Fibroblast of lung (primary cell): ENCODE measurements around the gene NUP93. TPM values are rescaled to one million over a fixed set of nuclear protein-coding genes. Genes with fewer than 3 reads are reported as not detected.

Source experiments
- DNase-seq, 2 donors: peaks; one replicate each; pipeline versions ENCODE4 v3.0.0 to v3.0.0-alpha.2; 2010; ENCODE audit warnings: low read depth in 2 of 2
- H2AFZ ChIP-seq: 2 replicates; pipeline ENCODE4 v1.5.1; 2012; ENCODE audit warnings: low read length, control low read depth, inconsistent platforms
- H3K27ac ChIP-seq: 2 replicates; pipeline ENCODE4 v1.5.1; 2011; ENCODE audit warnings: low read length, control low read depth; ENCODE audit not compliant: insufficient read depth
- H3K27me3 ChIP-seq: 2 replicates; pipeline ENCODE4 v1.5.1; 2011; ENCODE audit warnings: mild to moderate bottlenecking, low read length; ENCODE audit not compliant: control insufficient read depth, insufficient read depth
- H3K36me3 ChIP-seq: 2 replicates; pipeline ENCODE4 v1.5.1; 2011; ENCODE audit warnings: low read length; ENCODE audit not compliant: control insufficient read depth, insufficient read depth
- H3K4me1 ChIP-seq: 2 replicates; pipeline ENCODE4 v1.5.1; 2011; ENCODE audit warnings: low read length; ENCODE audit not compliant: control insufficient read depth, insufficient read depth; ENCODE audit errors: extremely low read depth
- H3K4me2 ChIP-seq: 2 replicates; pipeline ENCODE4 v1.5.1; 2011; ENCODE audit warnings: low read length, control low read depth; ENCODE audit not compliant: insufficient read depth; ENCODE audit errors: extremely low read depth
- H3K4me3 ChIP-seq, 4 experiments: fragments of 200-600 bp in 1 of 4; sonication (generic) in 1 of 4; replicated peaks in 1 of 4; 2 replicates each; pipeline ENCODE4 v1.5.1; 2011 to 2016; ENCODE audit warnings: low read length in 4 of 4, low read depth in 3 of 4, mild to moderate bottlenecking in 3 of 4, control low read depth in 2 of 4, inconsistent platforms in 1 of 4, mixed read lengths in 1 of 4; ENCODE audit not compliant: insufficient read depth in 1 of 4; ENCODE audit errors: control extremely low read depth in 1 of 4
- H3K79me2 ChIP-seq: 2 replicates; pipeline ENCODE4 v1.5.1; 2012; ENCODE audit warnings: mild to moderate bottlenecking, low read length, inconsistent platforms; ENCODE audit not compliant: control insufficient read depth, insufficient read depth
- H3K9ac ChIP-seq: 2 replicates; pipeline ENCODE4 v1.5.1; 2011; ENCODE audit warnings: mild to moderate bottlenecking, low read length, control low read depth; ENCODE audit not compliant: insufficient read depth
- H3K9me3 ChIP-seq: 2 replicates; pipeline ENCODE4 v1.5.1; 2012; ENCODE audit warnings: low read depth, low read length; ENCODE audit not compliant: control insufficient read depth, insufficient read depth
- H4K20me1 ChIP-seq: 2 replicates; pipeline ENCODE4 v1.5.1; 2011; ENCODE audit warnings: low read length; ENCODE audit not compliant: control insufficient read depth, insufficient read depth; ENCODE audit errors: extremely low read depth
- EZH2 ChIP-seq: IDR thresholded peaks from 2 replicates; pipeline ENCODE4 v1.5.1; 2012; ENCODE audit warnings: low read length, control low read depth, mild to moderate bottlenecking; ENCODE audit errors: missing control alignments
- polyA plus RNA-seq, 2 donors: library from polyadenylated mRNA; depleted of rRNA in 1 of 2; stranded (reverse) in 1 of 2; unstranded in 1 of 2; fragments of >200 nt; gene quantifications; 2 replicates each; pipeline ENCODE4 v1.2.1, GENCODE V29; 2011 to 2012; ENCODE audit warnings: missing spikeins in 1 of 2
- total RNA-seq: library from RNA; depleted of rRNA; stranded (reverse); fragments of >200 nt; gene quantifications from 2 replicates; pipeline ENCODE4 v1.2.1, GENCODE V29; 2014
- TF ChIP-seq, protein P1 (sequence below), 2 donors: IDR thresholded peaks in 1 of 2; conservative IDR thresholded peaks in 1 of 2; 1 replicate in 1 of 2; 2 replicates in 1 of 2; pipeline ENCODE4 v1.5.1; 2011 to 2012; ENCODE audit warnings: low read length in 2 of 2, control low read depth in 1 of 2, inconsistent platforms in 1 of 2, low read depth in 1 of 2, mild to moderate bottlenecking in 1 of 2

NUP93 gene
- total and polyA plus RNA-seq, 2 donors (not counting 1 experiment from before 2014, with no cell fraction given) = 37.6 to 42.9 TPM

GRCh38 chr16:56700631-56701030 lies 29.3 kb upstream of the NUP93 start:
- no peak overlapping the region for H3K9ac ChIP-seq
- H2AFZ ChIP-seq = no peak overlapping the region
- peaks cover 4% of the 10 kb centered on the region for H3K4me1 ChIP-seq
- no peak overlapping the region for H3K4me2 ChIP-seq
- H3K27ac ChIP-seq = no peak overlapping the region
- no peak for DNase-seq
- no peaks in the 10 kb centered on the region for H3K79me2 ChIP-seq
- no peaks in the 10 kb centered on the region for H3K27me3 ChIP-seq
- H3K36me3 ChIP-seq = no peaks in the 10 kb centered on the region
- TF ChIP-seq, protein P1, sequence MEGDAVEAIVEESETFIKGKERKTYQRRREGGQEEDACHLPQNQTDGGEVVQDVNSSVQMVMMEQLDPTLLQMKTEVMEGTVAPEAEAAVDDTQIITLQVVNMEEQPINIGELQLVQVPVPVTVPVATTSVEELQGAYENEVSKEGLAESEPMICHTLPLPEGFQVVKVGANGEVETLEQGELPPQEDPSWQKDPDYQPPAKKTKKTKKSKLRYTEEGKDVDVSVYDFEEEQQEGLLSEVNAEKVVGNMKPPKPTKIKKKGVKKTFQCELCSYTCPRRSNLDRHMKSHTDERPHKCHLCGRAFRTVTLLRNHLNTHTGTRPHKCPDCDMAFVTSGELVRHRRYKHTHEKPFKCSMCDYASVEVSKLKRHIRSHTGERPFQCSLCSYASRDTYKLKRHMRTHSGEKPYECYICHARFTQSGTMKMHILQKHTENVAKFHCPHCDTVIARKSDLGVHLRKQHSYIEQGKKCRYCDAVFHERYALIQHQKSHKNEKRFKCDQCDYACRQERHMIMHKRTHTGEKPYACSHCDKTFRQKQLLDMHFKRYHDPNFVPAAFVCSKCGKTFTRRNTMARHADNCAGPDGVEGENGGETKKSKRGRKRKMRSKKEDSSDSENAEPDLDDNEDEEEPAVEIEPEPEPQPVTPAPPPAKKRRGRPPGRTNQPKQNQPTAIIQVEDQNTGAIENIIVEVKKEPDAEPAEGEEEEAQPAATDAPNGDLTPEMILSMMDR (conservative IDR thresholded peaks at IDR 0.05 in 1 of 2, IDR thresholded peaks at IDR 0.05 in 1 of 2; ENCODE audit: low read depth in 1 of 2, low read length in 2 of 2) = no peak
- TF ChIP-seq EZH2 = no peak
- no peak overlapping the region for H3K4me3 ChIP-seq
- no peaks in the 10 kb centered on the region for H3K9me3 ChIP-seq
- H4K20me1 ChIP-seq = no peaks in the 10 kb centered on the region

GRCh38 chr16:56701534-56701933 lies 28.4 kb upstream of the NUP93 start:
- no peak overlapping the region for H3K9ac ChIP-seq
- no peaks in the 10 kb centered on the region for H3K27me3 ChIP-seq
- H3K79me2 ChIP-seq = no peaks in the 10 kb centered on the region
- no peak overlapping the region for H3K27ac ChIP-seq
- H3K36me3 ChIP-seq = no peaks in the 10 kb centered on the region
- H3K4me2 ChIP-seq = no peak overlapping the region
- no peaks in the 10 kb centered on the region for H3K9me3 ChIP-seq
- peak overlapping the region; percentile 62 for H2AFZ ChIP-seq
- no peaks in the 10 kb centered on the region for H4K20me1 ChIP-seq
- no peak for DNase-seq
- TF ChIP-seq, protein P1 (conservative IDR thresholded peaks at IDR 0.05 in 1 of 2, IDR thresholded peaks at IDR 0.05 in 1 of 2; ENCODE audit: low read depth in 1 of 2, low read length in 2 of 2) = no peak
- TF ChIP-seq EZH2 = no peak
- H3K4me3 ChIP-seq = no peak overlapping the region
- peaks cover 4% of the 10 kb centered on the region for H3K4me1 ChIP-seq

DNA sequence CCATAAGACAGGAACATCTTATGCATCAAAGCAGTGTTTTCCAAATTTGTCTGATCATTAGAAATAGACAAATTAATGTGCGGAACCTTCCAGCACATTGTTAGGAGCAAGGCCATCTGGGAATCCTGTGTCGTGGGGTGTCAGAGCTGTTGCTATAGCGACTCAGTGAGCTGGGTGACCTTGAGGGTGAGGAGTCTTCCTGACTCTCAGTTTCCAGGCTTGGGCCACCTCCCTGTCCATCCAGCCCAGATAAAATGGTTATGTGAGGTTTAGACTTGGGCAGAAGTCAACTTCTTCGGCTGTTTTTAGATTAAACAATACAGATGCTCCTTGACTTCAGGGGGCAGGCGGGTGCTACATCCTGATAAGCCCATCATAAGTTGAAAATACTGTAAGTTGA lies 27.1 kb upstream of the NUP93 start:
- DNase-seq = no peak
- Histone ChIP-seq H3K4me3 (no peak overlapping the region), H3K27ac (no peak overlapping the region), H3K9me3 (no peaks in the 10 kb centered on the region), H3K27me3 (no peaks in the 10 kb centered on the region), H3K79me2 (no peaks in the 10 kb centered on the region), H4K20me1 (no peaks in the 10 kb centered on the region), H3K4me2 (no peak overlapping the region), H3K9ac (no peak overlapping the region), H3K36me3 (no peaks in the 10 kb centered on the region), H3K4me1 (peaks cover 4% of the 10 kb centered on the region), H2AFZ (peak overlapping the region; percentile 64)
- TF ChIP-seq, protein P1 (conservative IDR thresholded peaks at IDR 0.05 in 1 of 2, IDR thresholded peaks at IDR 0.05 in 1 of 2; ENCODE audit: low read depth in 1 of 2, low read length in 2 of 2) = no peak
- TF ChIP-seq EZH2 = no peak
